Right hindlimb (tissue), 1 donor: Measurements from ENCODE around the gene CELSR2.

Experiments used
- DNase-seq: peaks from one replicate; pipeline ENCODE4 v3.0.0-alpha.2; 2018

Gene CELSR2

DNA sequence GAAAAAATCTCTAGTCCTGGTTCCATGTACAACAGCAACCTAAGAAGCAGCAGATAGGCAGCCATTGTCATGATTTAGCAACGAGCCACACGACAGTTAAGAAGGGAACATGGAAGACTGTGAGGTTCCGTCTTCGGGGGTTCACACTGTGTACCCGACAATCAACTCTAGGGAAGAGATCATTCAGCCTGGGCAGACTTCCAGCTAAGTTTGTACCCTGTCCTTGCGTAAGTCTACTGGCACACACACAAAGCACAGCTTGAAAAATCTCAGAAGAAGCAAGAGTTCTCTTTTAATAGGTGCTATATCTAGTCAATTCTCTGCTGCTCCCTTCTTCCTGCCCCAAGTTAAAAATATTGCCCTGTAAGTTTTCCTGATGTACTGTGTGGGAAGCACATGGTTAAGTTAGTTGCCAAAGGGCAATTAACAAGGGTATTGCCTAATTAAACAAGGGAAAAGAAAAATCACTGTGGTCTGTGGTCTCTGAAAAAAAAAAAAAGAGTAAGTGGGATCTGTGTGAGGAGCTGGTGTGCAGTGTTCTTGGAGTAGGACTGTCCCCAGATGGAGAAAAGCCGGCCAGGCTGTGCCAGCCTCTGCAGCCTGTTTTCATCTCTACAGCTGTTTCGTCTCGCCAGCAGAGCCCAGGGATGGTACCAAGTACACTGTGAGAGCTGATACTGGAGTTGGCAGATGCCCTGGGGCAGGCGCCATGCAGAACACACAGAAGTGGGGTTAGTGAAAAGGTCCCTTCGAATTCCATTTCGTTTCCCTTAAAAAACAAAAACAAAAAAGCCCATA is 63.8 kb downstream of the CELSR2 start:
- DNase-seq, result no peak

- DNase-seq, result no peak
Observed at GRCh38 chr1:109314795-109315194, 65.5 kb downstream of the CELSR2 start.

- no peak for DNase-seq
Observed at GRCh38 chr1:109315288-109315687, 65.9 kb downstream of the CELSR2 start.

GRCh38 chr1:109316506-109316905 is 67.2 kb downstream of the CELSR2 start:
- DNase-seq, result no peak

DNA sequence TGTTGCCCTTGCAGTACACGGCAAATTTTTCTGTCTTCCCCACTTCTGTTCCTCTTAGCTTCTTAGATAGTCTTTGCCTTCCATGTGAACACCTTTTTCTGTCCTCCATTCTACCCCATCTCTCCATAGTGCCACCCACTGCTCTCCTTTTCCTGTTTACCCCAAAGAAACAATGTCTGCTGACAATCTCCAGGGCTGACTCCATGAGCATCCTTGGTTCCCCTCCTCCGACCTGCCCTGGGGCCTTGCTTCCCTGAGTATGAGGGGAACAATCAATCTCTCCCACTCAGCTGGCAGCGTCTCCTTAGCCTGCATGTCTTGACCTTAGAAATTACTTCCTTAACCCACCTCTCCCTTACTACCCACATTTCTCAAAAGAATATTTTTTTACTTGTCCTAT is 69.8 kb downstream of the CELSR2 start:
- no peak for DNase-seq

GRCh38 chr1:109322974-109323373 is 73.6 kb downstream of the CELSR2 start:
- no peak for DNase-seq
